HEK293 (cell line): ENCODE data around the gene SPHK1.

Source experiments
- CTCF ChIA-PET: fragments of 350-600 bp; formaldehyde crosslinking; extraction: SDS; loops from one replicate; lab custom pipeline; 2021; ENCODE audit warnings: antibody characterized with exemption; lab: Yijun Ruan, JAX
- POLR2A ChIA-PET: fragments of 300-600 bp; formaldehyde crosslinking; extraction: SDS; loops from one replicate; lab custom pipeline; 2020; ENCODE audit warnings: antibody characterized with exemption, inconsistent platforms; lab: Yijun Ruan, JAX
- H3K27ac ChIP-seq: fragments of 200-500 bp; sonication (Bioruptor generic); 2 replicates; pipeline ENCODE4 v1.5.1; 2014; ENCODE audit warnings: low read depth, low read length, control low read depth, inconsistent platforms; ENCODE audit errors: extremely low read depth
- H3K36me3 ChIP-seq, 2 experiments: fragments of 200-500 bp in 1 of 2; sonication (Bioruptor generic) in 1 of 2; 1 replicate in 1 of 2; 2 replicates in 1 of 2; pipeline ENCODE4 v1.5.1; 2014 to 2017; ENCODE audit warnings: inconsistent platforms in 2 of 2, low read length in 2 of 2; ENCODE audit not compliant: control insufficient read depth in 2 of 2, insufficient read depth in 1 of 2
- H3K4me1 ChIP-seq: fragments of 200-500 bp; sonication (Bioruptor generic); 2 replicates; pipeline ENCODE4 v1.5.1; 2014; ENCODE audit warnings: mild to moderate bottlenecking, low read length, inconsistent platforms; ENCODE audit not compliant: control insufficient read depth, insufficient read depth
- H3K4me3 ChIP-seq: 2 replicates; pipeline ENCODE4 v1.5.1; 2011; ENCODE audit warnings: low read depth, mild to moderate bottlenecking, control low read depth, low read length, moderate library complexity
- H3K9me3 ChIP-seq: fragments of 200-500 bp; sonication (Bioruptor generic); 2 replicates; pipeline ENCODE4 v1.5.1; 2014; ENCODE audit warnings: low read depth, low read length, inconsistent platforms; ENCODE audit not compliant: control insufficient read depth, insufficient read depth
- BCL11A ChIP-seq: fragments of 450-650 bp; formaldehyde crosslinking; IDR thresholded peaks from 2 replicates; pipeline ENCODE4 v1.5.1; 2016; ENCODE audit warnings: low read depth, missing biosample characterization, missing genetic modification characterization
- HOXC10 ChIP-seq: sonication (generic); formaldehyde crosslinking; IDR thresholded peaks from 2 replicates; pipeline ENCODE4 v1.8.1; 2023; ENCODE audit warnings: mild to moderate bottlenecking, missing genetic modification reagents
- KLF9 ChIP-seq: fragments of 450-650 bp; formaldehyde crosslinking; IDR thresholded peaks from 2 replicates; pipeline ENCODE4 v1.5.1; 2016; ENCODE audit warnings: missing biosample characterization, missing genetic modification characterization, low read depth
- PRDM10 ChIP-seq: fragments of 450-650 bp; formaldehyde crosslinking; IDR thresholded peaks from 2 replicates; pipeline ENCODE4 v1.5.1; 2016; ENCODE audit warnings: missing biosample characterization, missing genetic modification characterization
- ZBTB10 ChIP-seq: fragments of 450-650 bp; formaldehyde crosslinking; IDR thresholded peaks from 2 replicates; pipeline ENCODE4 v1.5.1; 2016; ENCODE audit warnings: missing biosample characterization, missing genetic modification characterization
- ZBTB17 ChIP-seq: fragments of 450-650 bp; formaldehyde crosslinking; IDR thresholded peaks from 2 replicates; pipeline ENCODE4 v1.5.1; 2016; ENCODE audit warnings: missing biosample characterization, missing genetic modification characterization
- ZBTB20 ChIP-seq: fragments of 450-650 bp; formaldehyde crosslinking; IDR thresholded peaks from 2 replicates; pipeline ENCODE4 v1.5.1; 2016; ENCODE audit warnings: missing biosample characterization, missing genetic modification characterization
- ZBTB26 ChIP-seq: fragments of 450-650 bp; formaldehyde crosslinking; optimal IDR thresholded peaks from 2 replicates; pipeline ENCODE3; 2016; ENCODE audit warnings: missing biosample characterization, mild to moderate bottlenecking, missing genetic modification characterization
- ZBTB48 ChIP-seq: fragments of 450-650 bp; formaldehyde crosslinking; IDR thresholded peaks from 2 replicates; pipeline ENCODE4 v1.5.1; 2016; ENCODE audit warnings: missing biosample characterization, missing genetic modification characterization
- ZBTB8A ChIP-seq: fragments of 450-650 bp; formaldehyde crosslinking; IDR thresholded peaks from 2 replicates; pipeline ENCODE4 v1.5.1; 2016; ENCODE audit warnings: missing biosample characterization, missing genetic modification characterization
- ZIC2 ChIP-seq: fragments of 450-650 bp; formaldehyde crosslinking; IDR thresholded peaks from 2 replicates; pipeline ENCODE4 v1.5.1; 2016; ENCODE audit warnings: missing biosample characterization, missing genetic modification characterization
- ZNF335 ChIP-seq: fragments of 450-650 bp; formaldehyde crosslinking; conservative IDR thresholded peaks from 2 replicates; pipeline ENCODE4 v1.5.1; 2016; ENCODE audit warnings: missing biosample characterization, missing genetic modification characterization
- ZNF350 ChIP-seq: fragments of 450-650 bp; formaldehyde crosslinking; IDR thresholded peaks from 2 replicates; pipeline ENCODE4 v1.5.0; 2017; ENCODE audit warnings: missing biosample characterization, mild to moderate bottlenecking, missing genetic modification characterization
- ZNF354C ChIP-seq: fragments of 450-650 bp; formaldehyde crosslinking; IDR thresholded peaks from 2 replicates; pipeline ENCODE4 v1.5.1; 2016; ENCODE audit warnings: missing biosample characterization, missing genetic modification characterization, low read depth, borderline replicate concordance
- ZNF404 ChIP-seq: fragments of 450-650 bp; formaldehyde crosslinking; IDR thresholded peaks from 2 replicates; pipeline ENCODE4 v1.5.1; 2017; ENCODE audit warnings: missing biosample characterization, missing genetic modification characterization
- ZNF426 ChIP-seq: fragments of 450-650 bp; formaldehyde crosslinking; IDR thresholded peaks from 2 replicates; pipeline ENCODE4 v1.5.1; 2017; ENCODE audit warnings: missing biosample characterization, missing genetic modification characterization, mild to moderate bottlenecking, inconsistent platforms, moderate library complexity
- ZNF580 ChIP-seq: fragments of 450-650 bp; formaldehyde crosslinking; IDR thresholded peaks from 2 replicates; pipeline ENCODE4 v1.5.1; 2016; ENCODE audit warnings: missing biosample characterization, missing genetic modification characterization
- ZNF629 ChIP-seq: fragments of 450-650 bp; formaldehyde crosslinking; IDR thresholded peaks from 2 replicates; pipeline ENCODE4 v1.5.1; 2017; ENCODE audit warnings: missing biosample characterization, missing genetic modification characterization
- ZNF76 ChIP-seq: fragments of 450-650 bp; formaldehyde crosslinking; IDR thresholded peaks from 2 replicates; pipeline ENCODE4; 2016; ENCODE audit warnings: low read depth, missing biosample characterization, missing genetic modification characterization, borderline replicate concordance
- ZNF777 ChIP-seq: fragments of 450-650 bp; formaldehyde crosslinking; IDR thresholded peaks from 2 replicates; pipeline ENCODE4 v1.5.1; 2017; ENCODE audit warnings: missing biosample characterization, missing genetic modification characterization, borderline replicate concordance

Gene SPHK1

GRCh38 chr17:76384987-76385891 lies 830 bp downstream of the SPHK1 start:
- Histone ChIP-seq H3K4me3 (peak overlapping the region; percentile 54), H3K36me3 (peaks cover 0 to 29% of the 10 kb centered on the region in 2 experiments; a peak in 2 of 3 replicates), H3K27ac (peak overlapping the region; percentile 77; the same call in 1 of the 2 replicates), H3K9me3 (no peaks in the 10 kb centered on the region), H3K4me1 (peaks cover 8% of the 10 kb centered on the region; the same call in 1 of the 2 replicates)
- POLR2A ChIA-PET: interaction anchor here (0.9 to 4.0 kb wide), 5 partner anchors 8 to 32 kb away, joined by 3 to 51 read pairs (median 4); partner anchors contain the start of gene PRPSAP1
- CTCF ChIA-PET: interaction anchor here (0.5 to 4.7 kb wide), 31 partner anchors 10 to 418 kb away, joined by 3 to 68 read pairs (median 4); partner anchors contain the start of gene PRPSAP1
- peak; percentile 97; the same call in 1 of the 2 replicates for TF ChIP-seq ZBTB10 (tag by site-specific recombination)
- 0 out of 2 replicates have a peak, but pooled peaks have one; percentile 6 for TF ChIP-seq ZNF629 (tag by site-specific recombination)
- peak; percentile 66 for TF ChIP-seq ZBTB48 (tag by site-specific recombination)
- peak; percentile 44; the same call in 1 of the 2 replicates for TF ChIP-seq PRDM10 (tag by site-specific recombination)
- peak; percentile 66 for TF ChIP-seq ZNF335 (tag by site-specific recombination)
- TF ChIP-seq ZIC2 (tag by site-specific recombination): peak; percentile 97
- TF ChIP-seq ZNF426 (tag by site-specific recombination): no peak
- 0 out of 2 replicates have a peak, but pooled peaks have one; percentile 36 for TF ChIP-seq ZNF580 (tag by site-specific recombination)
- TF ChIP-seq ZBTB17 (tag by site-specific recombination): peak; percentile 62
- TF ChIP-seq BCL11A (tag by site-specific recombination): peak; percentile 87
- no peak for TF ChIP-seq ZNF350 (tag by site-specific recombination)
- peak; percentile 25; the same call in 1 of the 2 replicates for TF ChIP-seq ZNF777
- peak; percentile 37; the same call in 1 of the 2 replicates for TF ChIP-seq KLF9 (tag by site-specific recombination)
- TF ChIP-seq ZBTB8A (tag by site-specific recombination): peak; percentile 98; the same call in 1 of the 2 replicates
- peak; percentile 40; the same call in 1 of the 2 replicates for TF ChIP-seq ZNF76 (tag by site-specific recombination)
- TF ChIP-seq ZNF354C (tag by site-specific recombination): no peak
- peak; percentile 98 for TF ChIP-seq ZBTB20 (tag by site-specific recombination)
- TF ChIP-seq ZNF404: no peak
- TF ChIP-seq HOXC10 (CRISPR knock-in tag): 0 out of 2 replicates have a peak, but pooled peaks have one; percentile 8
- peak; percentile 62 for TF ChIP-seq ZBTB26
